Caco-2 (cell line): ENCODE data around the gene ZNF622. TPM values are rescaled to one million over a fixed set of nuclear protein-coding genes. Genes with fewer than 3 reads are reported as not detected.

ENCODE experiments used
- BruUV-seq: library from RNA; stranded (reverse); fragments of 400-500 nt; replicated peaks from 2 replicates; lab custom pipeline; 2021; lab: Mats Ljungman, UMichigan
- CTCF ChIA-PET: fragments of 300-600 bp; sonication (Branson Sonifier 250); formaldehyde crosslinking; loops from one replicate; lab custom pipeline; 2022; ENCODE audit warnings: antibody characterized with exemption; lab: Charles Lee
- POLR2A ChIA-PET: fragments of 300-600 bp; sonication (Branson Sonifier 250); formaldehyde crosslinking; loops from one replicate; lab custom pipeline; 2022; ENCODE audit warnings: antibody characterized with exemption; lab: Charles Lee
- DNase-seq, 2 experiments: peaks; one replicate each; pipeline versions ENCODE4 v3.0.0 to v3.0.0-alpha.2; 2020 to 2022
- H3K27me3 ChIP-seq: replicated peaks from 2 replicates; pipeline ENCODE4 v1.6.0; 2011; ENCODE audit warnings: low read length; ENCODE audit not compliant: control insufficient read depth, insufficient read depth
- H3K36me3 ChIP-seq: 2 replicates; pipeline ENCODE4 v1.5.1; 2011; ENCODE audit warnings: low read length; ENCODE audit not compliant: control insufficient read depth, insufficient read depth
- H3K4me1 ChIP-seq: fragments of 250-450 bp; sonication (Bioruptor Pico); 2 replicates; pipeline ENCODE4 v1.5.1; 2020; ENCODE audit warnings: mild to moderate bottlenecking
- H3K4me3 ChIP-seq: 2 replicates; pipeline ENCODE4 v1.5.1; 2011; ENCODE audit warnings: low read depth, mild to moderate bottlenecking, control low read depth, low read length
- H3K9me3 ChIP-seq: fragments of 250-450 bp; sonication (Bioruptor Pico); 2 replicates; pipeline ENCODE4 v1.5.1; 2020; ENCODE audit warnings: mild to moderate bottlenecking, moderate library complexity
- H3K27ac Mint-ChIP-seq: one replicate; pipeline ENCODE4 v1.8.0; 2022; ENCODE audit warnings: mixed read lengths; ENCODE audit not compliant: unreplicated experiment
- H3K27me3 Mint-ChIP-seq: one replicate; pipeline ENCODE4 v1.8.0; 2022; ENCODE audit warnings: mixed read lengths; ENCODE audit not compliant: insufficient read depth, unreplicated experiment
- H3K36me3 Mint-ChIP-seq: one replicate; pipeline ENCODE4 v1.8.0; 2022; ENCODE audit warnings: mild to moderate bottlenecking, mixed read lengths; ENCODE audit not compliant: insufficient read depth, unreplicated experiment
- H3K4me1 Mint-ChIP-seq: one replicate; pipeline ENCODE4 v1.8.0; 2022; ENCODE audit warnings: low read depth, mixed read lengths; ENCODE audit not compliant: unreplicated experiment
- H3K4me3 Mint-ChIP-seq: one replicate; pipeline ENCODE4 v1.8.0; 2022; ENCODE audit warnings: mild to moderate bottlenecking, moderate library complexity, mixed read lengths; ENCODE audit not compliant: unreplicated experiment
- H3K9me3 Mint-ChIP-seq: one replicate; pipeline ENCODE4 v1.8.0; 2022; ENCODE audit warnings: mixed read lengths; ENCODE audit not compliant: unreplicated experiment
- intact Hi-C: fragments of 100-400 bp; cut with micrococcal nuclease; formaldehyde crosslinking; loops from one replicate; pipeline ENCODE4 v1.10.0; 2022; ENCODE audit not compliant: unreplicated experiment
- total RNA-seq: library from RNA; stranded (reverse); gene quantifications from 2 replicates; pipeline ENCODE4 v1.2.3, GENCODE V29; 2022
- TF ChIP-seq, protein P1 (sequence below), 2 experiments: fragments of 200-600 bp in 1 of 2; IDR thresholded peaks; 1 replicate in 1 of 2; 2 replicates in 1 of 2; pipeline versions ENCODE4 v1.5.1 to v1.8.0; 2011 to 2022; ENCODE audit warnings: antibody characterized with exemption in 1 of 2, control low read depth in 1 of 2, inconsistent platforms in 1 of 2, low read depth in 1 of 2, low read length in 1 of 2, mild to moderate bottlenecking in 1 of 2, moderate library complexity in 1 of 2; ENCODE audit not compliant: insufficient read depth in 1 of 2, severe bottlenecking in 1 of 2, unreplicated experiment in 1 of 2

Gene ZNF622
- total RNA-seq, 1 experiment from 2014 or later = 46.0 TPM

DNA sequence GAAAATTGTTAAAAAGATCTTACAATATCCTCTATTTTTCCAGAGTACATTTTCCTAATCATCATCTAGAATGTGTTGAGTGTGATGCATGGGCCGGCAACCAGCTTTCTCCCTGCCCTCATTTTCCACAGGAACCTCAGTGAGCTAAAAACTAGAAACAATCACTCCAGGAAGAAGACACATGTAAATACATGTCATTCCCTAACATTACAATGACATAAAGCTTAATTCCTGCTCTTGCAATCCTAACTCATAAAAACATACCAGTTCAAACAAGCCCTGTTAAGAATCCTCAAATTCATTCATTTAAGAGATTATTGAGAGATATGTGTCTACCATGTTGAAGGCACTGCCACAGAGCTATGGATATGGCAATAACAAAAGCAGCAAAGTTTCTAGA lies 18.5 kb upstream of the ZNF622 start:
- Mint-ChIP-seq H3K9me3 (no peaks in the 10 kb centered on the region), H3K27ac (peak overlapping the region; percentile 34), H3K36me3 (peaks cover 6% of the 10 kb centered on the region), H3K4me3 (no peak overlapping the region), H3K27me3 (no peaks in the 10 kb centered on the region), H3K4me1 (peaks cover 52% of the 10 kb centered on the region)
- TF ChIP-seq, protein P1, sequence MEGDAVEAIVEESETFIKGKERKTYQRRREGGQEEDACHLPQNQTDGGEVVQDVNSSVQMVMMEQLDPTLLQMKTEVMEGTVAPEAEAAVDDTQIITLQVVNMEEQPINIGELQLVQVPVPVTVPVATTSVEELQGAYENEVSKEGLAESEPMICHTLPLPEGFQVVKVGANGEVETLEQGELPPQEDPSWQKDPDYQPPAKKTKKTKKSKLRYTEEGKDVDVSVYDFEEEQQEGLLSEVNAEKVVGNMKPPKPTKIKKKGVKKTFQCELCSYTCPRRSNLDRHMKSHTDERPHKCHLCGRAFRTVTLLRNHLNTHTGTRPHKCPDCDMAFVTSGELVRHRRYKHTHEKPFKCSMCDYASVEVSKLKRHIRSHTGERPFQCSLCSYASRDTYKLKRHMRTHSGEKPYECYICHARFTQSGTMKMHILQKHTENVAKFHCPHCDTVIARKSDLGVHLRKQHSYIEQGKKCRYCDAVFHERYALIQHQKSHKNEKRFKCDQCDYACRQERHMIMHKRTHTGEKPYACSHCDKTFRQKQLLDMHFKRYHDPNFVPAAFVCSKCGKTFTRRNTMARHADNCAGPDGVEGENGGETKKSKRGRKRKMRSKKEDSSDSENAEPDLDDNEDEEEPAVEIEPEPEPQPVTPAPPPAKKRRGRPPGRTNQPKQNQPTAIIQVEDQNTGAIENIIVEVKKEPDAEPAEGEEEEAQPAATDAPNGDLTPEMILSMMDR (IDR thresholded peaks at IDR 0.05; ENCODE audit: insufficient read depth in 1 of 2, low read depth in 1 of 2, low read length in 1 of 2, severe bottlenecking in 1 of 2, unreplicated experiment in 1 of 2) = no peak
- Histone ChIP-seq H3K27me3 (no peaks in the 10 kb centered on the region), H3K4me1 (peaks cover 76% of the 10 kb centered on the region), H3K36me3 (no peaks in the 10 kb centered on the region), H3K4me3 (no peak overlapping the region), H3K9me3 (no peaks in the 10 kb centered on the region)
- intact Hi-C loops = no loop called here
- ChIA-PET CTCF (interaction anchor here (1.0 to 2.2 kb wide), 6 partner anchors 28 to 182 kb away, joined by 3 to 12 read pairs (median 4); no protein-coding TSS in a partner anchor), POLR2A (interaction anchor here (0.5 kb wide), 1 partner anchor 24 kb away, joined by 4 read pairs; no protein-coding TSS in a partner anchor)
- no TSS peak for BruUV-seq
- no peak for DNase-seq

DNA sequence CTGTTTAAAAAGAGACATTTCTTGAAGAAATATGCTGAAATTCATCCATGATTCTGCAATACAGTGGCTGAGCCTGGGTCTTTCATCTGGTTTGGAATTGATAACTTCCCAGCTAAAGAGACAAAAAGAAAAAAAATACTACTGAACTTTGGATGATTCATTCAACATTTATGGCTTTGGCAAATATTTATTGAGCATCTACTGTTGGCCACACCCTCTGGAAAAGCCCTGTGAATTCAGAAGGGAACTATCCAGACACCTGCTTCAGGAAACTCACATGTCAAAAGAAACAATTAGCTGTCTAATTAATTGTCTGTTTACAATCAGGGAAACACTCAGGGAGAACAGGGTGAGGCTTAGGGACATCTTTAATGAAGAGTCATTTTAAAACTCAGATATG lies 17.8 kb upstream of the ZNF622 start:
- peaks cover 51% of the 10 kb centered on the region for H3K4me1 Mint-ChIP-seq
- H3K9me3 ChIP-seq = no peaks in the 10 kb centered on the region
- ChIA-PET POLR2A (interaction anchor here (0.6 to 1.7 kb wide), 4 partner anchors 17 to 268 kb away, joined by 3 to 8 read pairs (median 4); no protein-coding TSS in a partner anchor), CTCF (interaction anchor here (1.0 to 2.2 kb wide), 5 partner anchors 27 to 183 kb away, joined by 3 to 12 read pairs (median 3); no protein-coding TSS in a partner anchor)
- peak overlapping the region; percentile 42 for H3K4me3 Mint-ChIP-seq
- H3K36me3 ChIP-seq = no peaks in the 10 kb centered on the region
- no peaks in the 10 kb centered on the region for H3K27me3 Mint-ChIP-seq
- H3K9me3 Mint-ChIP-seq = no peaks in the 10 kb centered on the region
- BruUV-seq = no TSS peak
- peak overlapping the region; percentile 34 for H3K27ac Mint-ChIP-seq
- no peaks in the 10 kb centered on the region for H3K27me3 ChIP-seq
- H3K4me1 ChIP-seq = peaks cover 70% of the 10 kb centered on the region
- H3K4me3 ChIP-seq = no peak overlapping the region
- H3K36me3 Mint-ChIP-seq = peaks cover 6% of the 10 kb centered on the region
- DNase-seq = peak; percentile 60 to 66
- intact Hi-C loops = loop anchor here (1.0 kb wide), 2 partner anchors 16 to 38 kb away; no protein-coding TSS in a partner anchor
- TF ChIP-seq, protein P1 (IDR thresholded peaks at IDR 0.05; ENCODE audit: insufficient read depth in 1 of 2, low read depth in 1 of 2, low read length in 1 of 2, severe bottlenecking in 1 of 2, unreplicated experiment in 1 of 2) = no peak

DNA sequence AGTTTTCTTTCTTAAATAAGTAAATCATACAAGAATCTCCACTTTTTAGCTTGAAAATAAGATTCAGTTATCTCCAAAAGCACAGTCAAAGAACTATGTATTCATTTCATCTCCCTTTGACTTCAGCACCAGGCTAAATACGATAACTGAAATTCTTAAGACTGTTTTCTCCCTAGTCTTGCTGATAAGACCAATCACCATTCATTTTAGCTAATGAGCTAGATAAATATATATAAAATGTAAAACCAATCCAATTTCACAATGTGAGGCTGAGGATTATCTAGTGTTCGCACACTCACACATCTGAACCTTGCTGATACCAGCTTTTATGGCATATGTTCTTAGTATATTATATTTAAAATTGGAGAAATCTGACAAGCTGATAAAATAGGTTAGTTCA lies 17.3 kb upstream of the ZNF622 start:
- no peak for DNase-seq
- intact Hi-C loops = loop anchor here (1.0 kb wide), 2 partner anchors 16 to 38 kb away; no protein-coding TSS in a partner anchor
- Mint-ChIP-seq H3K27ac (no peak overlapping the region), H3K36me3 (peaks cover 6% of the 10 kb centered on the region), H3K27me3 (no peaks in the 10 kb centered on the region), H3K4me1 (peaks cover 46% of the 10 kb centered on the region), H3K4me3 (peak overlapping the region; percentile 38), H3K9me3 (no peaks in the 10 kb centered on the region)
- Histone ChIP-seq H3K9me3 (no peaks in the 10 kb centered on the region), H3K27me3 (no peaks in the 10 kb centered on the region), H3K36me3 (no peaks in the 10 kb centered on the region), H3K4me1 (peaks cover 66% of the 10 kb centered on the region), H3K4me3 (no peak overlapping the region)
- ChIA-PET POLR2A (interaction anchor here (0.6 to 1.7 kb wide), 4 partner anchors 17 to 268 kb away, joined by 3 to 8 read pairs (median 4); no protein-coding TSS in a partner anchor), CTCF (interaction anchor here (1.4 to 2.2 kb wide), 3 partner anchors 27 to 69 kb away, joined by 3 to 12 read pairs (median 6); no protein-coding TSS in a partner anchor)
- TF ChIP-seq, protein P1 (IDR thresholded peaks at IDR 0.05; ENCODE audit: insufficient read depth in 1 of 2, low read depth in 1 of 2, low read length in 1 of 2, severe bottlenecking in 1 of 2, unreplicated experiment in 1 of 2) = no peak
- BruUV-seq = TSS peak; percentile 51
